Measurements from ENCODE around the gene OCIAD2. TPM values are rescaled to one million over a fixed set of nuclear protein-coding genes. Genes with fewer than 3 reads are reported as not detected.
A peak's percentile ranks its signal among the peaks of the same experiment; 100 is the strongest.

OCIAD2 gene
- total RNA-seq, 1 experiment from 2014 or later = 32.8 TPM

DNA sequence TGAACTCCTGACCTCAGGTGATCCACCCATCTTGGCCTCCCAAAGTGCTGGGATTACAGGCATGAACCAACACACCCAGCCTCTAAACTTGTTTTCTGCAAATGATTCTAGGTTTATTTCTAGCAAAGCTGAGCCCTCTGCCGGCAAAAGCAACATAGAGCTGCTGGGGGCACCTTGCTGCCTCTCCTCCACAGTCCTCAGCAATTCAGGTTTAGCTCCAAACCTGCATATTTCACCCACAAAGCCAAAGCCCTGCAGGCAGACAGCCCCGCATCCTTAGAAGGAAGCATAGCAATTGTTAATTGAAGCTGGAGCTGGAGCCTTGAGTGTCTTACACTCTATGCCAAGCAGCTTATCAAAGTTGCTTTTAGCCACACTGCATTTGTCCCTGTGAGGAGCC lies 24.9 kb upstream of the OCIAD2 start:
- ChIA-PET POLR2A (interaction anchor here (0.6 kb wide), 1 partner anchor 92 kb away, joined by 7 read pairs; no protein-coding TSS in a partner anchor), CTCF (interaction anchor here (0.7 kb wide), 1 partner anchor 24 kb away, joined by 3 read pairs; no protein-coding TSS in a partner anchor)
- peak; percentile 66; the same call in 1 of the 2 replicates for ATAC-seq
- Histone ChIP-seq H3K27ac (ENCODE audit: low read length) (no peak overlapping the region), H3K36me3 (ENCODE audit: control insufficient read depth, insufficient read depth, low read length) (no peaks in the 10 kb centered on the region), H3K4me3 (ENCODE audit: low read depth in 2 of 2, low read length in 2 of 2) (no peak overlapping the region), H3K4me1 (ENCODE audit: control insufficient read depth, insufficient read depth, low read length) (no peaks in the 10 kb centered on the region), H3K27me3 (ENCODE audit: control insufficient read depth, insufficient read depth, low read length) (no peaks in the 10 kb centered on the region), H3K9me3 (ENCODE audit: control insufficient read depth, insufficient read depth, low read depth, low read length) (no peaks in the 10 kb centered on the region)
- intact Hi-C loops (cut with micrococcal nuclease; ENCODE audit: unreplicated experiment) = no loop called here
- no peak for DNase-seq (ENCODE audit: low read depth, low spot score)
- BruUV-seq (replicated peaks) = no TSS peak
- TF ChIP-seq SIN3A (IDR thresholded peaks at IDR 0.05; ENCODE audit: borderline replicate concordance, insufficient read depth, low read depth, low read length) (no peak), CTCF (IDR thresholded peaks at IDR 0.05) (peak; percentile 61), POLR2AphosphoS5 (IDR thresholded peaks at IDR 0.05; ENCODE audit: low read depth, low read length) (no peak), TCF7L2 (IDR thresholded peaks at IDR 0.05; ENCODE audit: low read depth, low read length) (no peak)
- TF ChIP-seq, protein P1, sequence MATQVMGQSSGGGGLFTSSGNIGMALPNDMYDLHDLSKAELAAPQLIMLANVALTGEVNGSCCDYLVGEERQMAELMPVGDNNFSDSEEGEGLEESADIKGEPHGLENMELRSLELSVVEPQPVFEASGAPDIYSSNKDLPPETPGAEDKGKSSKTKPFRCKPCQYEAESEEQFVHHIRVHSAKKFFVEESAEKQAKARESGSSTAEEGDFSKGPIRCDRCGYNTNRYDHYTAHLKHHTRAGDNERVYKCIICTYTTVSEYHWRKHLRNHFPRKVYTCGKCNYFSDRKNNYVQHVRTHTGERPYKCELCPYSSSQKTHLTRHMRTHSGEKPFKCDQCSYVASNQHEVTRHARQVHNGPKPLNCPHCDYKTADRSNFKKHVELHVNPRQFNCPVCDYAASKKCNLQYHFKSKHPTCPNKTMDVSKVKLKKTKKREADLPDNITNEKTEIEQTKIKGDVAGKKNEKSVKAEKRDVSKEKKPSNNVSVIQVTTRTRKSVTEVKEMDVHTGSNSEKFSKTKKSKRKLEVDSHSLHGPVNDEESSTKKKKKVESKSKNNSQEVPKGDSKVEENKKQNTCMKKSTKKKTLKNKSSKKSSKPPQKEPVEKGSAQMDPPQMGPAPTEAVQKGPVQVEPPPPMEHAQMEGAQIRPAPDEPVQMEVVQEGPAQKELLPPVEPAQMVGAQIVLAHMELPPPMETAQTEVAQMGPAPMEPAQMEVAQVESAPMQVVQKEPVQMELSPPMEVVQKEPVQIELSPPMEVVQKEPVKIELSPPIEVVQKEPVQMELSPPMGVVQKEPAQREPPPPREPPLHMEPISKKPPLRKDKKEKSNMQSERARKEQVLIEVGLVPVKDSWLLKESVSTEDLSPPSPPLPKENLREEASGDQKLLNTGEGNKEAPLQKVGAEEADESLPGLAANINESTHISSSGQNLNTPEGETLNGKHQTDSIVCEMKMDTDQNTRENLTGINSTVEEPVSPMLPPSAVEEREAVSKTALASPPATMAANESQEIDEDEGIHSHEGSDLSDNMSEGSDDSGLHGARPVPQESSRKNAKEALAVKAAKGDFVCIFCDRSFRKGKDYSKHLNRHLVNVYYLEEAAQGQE (IDR thresholded peaks at IDR 0.05; ENCODE audit: insufficient read depth in 1 of 2, low read depth in 2 of 2, low read length in 1 of 2) = no peak
- in situ Hi-C loops (cut with HindIII; ENCODE audit: low pct_unique_long_range_greater_than_20kb, low sequenced_read_pairs) = no loop called here

- intact Hi-C loops (cut with micrococcal nuclease; ENCODE audit: unreplicated experiment) = no loop called here
- ChIA-PET CTCF (no interaction called here), POLR2A (no interaction called here)
- Histone ChIP-seq H3K36me3 (ENCODE audit: control insufficient read depth, insufficient read depth, low read length) (no peaks in the 10 kb centered on the region), H3K27me3 (ENCODE audit: control insufficient read depth, insufficient read depth, low read length) (no peaks in the 10 kb centered on the region), H3K4me3 (ENCODE audit: low read depth in 2 of 2, low read length in 2 of 2) (no peak overlapping the region), H3K9me3 (ENCODE audit: control insufficient read depth, insufficient read depth, low read depth, low read length) (no peaks in the 10 kb centered on the region), H3K4me1 (ENCODE audit: control insufficient read depth, insufficient read depth, low read length) (no peaks in the 10 kb centered on the region), H3K27ac (ENCODE audit: low read length) (no peak overlapping the region)
- BruUV-seq (replicated peaks) = no TSS peak
- TF ChIP-seq, protein P1 (IDR thresholded peaks at IDR 0.05; ENCODE audit: insufficient read depth in 1 of 2, low read depth in 2 of 2, low read length in 1 of 2) = no peak
- TF ChIP-seq CTCF (IDR thresholded peaks at IDR 0.05) = no peak
- no peak for TF ChIP-seq SIN3A (IDR thresholded peaks at IDR 0.05; ENCODE audit: borderline replicate concordance, insufficient read depth, low read depth, low read length)
- TF ChIP-seq TCF7L2 (IDR thresholded peaks at IDR 0.05; ENCODE audit: low read depth, low read length) = no peak
- no peak for TF ChIP-seq POLR2AphosphoS5 (IDR thresholded peaks at IDR 0.05; ENCODE audit: low read depth, low read length)
- ATAC-seq (no peak), DNase-seq (ENCODE audit: low read depth, low spot score) (no peak)
- in situ Hi-C loops (cut with HindIII; ENCODE audit: low pct_unique_long_range_greater_than_20kb, low sequenced_read_pairs) = no loop called here
These were observed 24.1 kb upstream of the OCIAD2 start for GRCh38 chr4:48930654-48931053.

All from Panc1 (cell line).